H1 (cell line): ENCODE data around the gene CD7.

Experiments
- BCL11A ChIP-seq, 2 experiments: IDR thresholded peaks; one replicate each; pipeline ENCODE4 v1.6.1; 2011; ENCODE audit warnings: low read depth in 2 of 2, low read length in 2 of 2, mild to moderate bottlenecking in 2 of 2
- CBX8 ChIP-seq: fragments of 300-800, 300-1000 bp; sonication (generic); IDR thresholded peaks from 2 replicates; pipeline ENCODE4 v1.7.1; 2016; ENCODE audit warnings: low read depth, low read length, borderline replicate concordance
- CREB1 ChIP-seq: IDR thresholded peaks from 2 replicates; pipeline ENCODE4 v1.6.1; 2012; ENCODE audit warnings: inconsistent platforms
- CTCF ChIP-seq, 3 experiments: IDR thresholded peaks; 1 replicate in 2 of 3; 2 replicates in 1 of 3; pipeline versions ENCODE4 v1.5.1 to v1.6.1; 2011; ENCODE audit warnings: low read length in 3 of 3, mild to moderate bottlenecking in 3 of 3, inconsistent platforms in 2 of 3, low read depth in 1 of 3, moderate library complexity in 1 of 3; ENCODE audit not compliant: insufficient read depth in 1 of 3; ENCODE audit errors: control extremely low read depth in 1 of 3
- EGR1 ChIP-seq: IDR thresholded peaks from 2 replicates; pipeline ENCODE4 v1.6.1; 2011; ENCODE audit warnings: low read depth, low read length, borderline replicate concordance
- MAX ChIP-seq: IDR thresholded peaks from 2 replicates; pipeline ENCODE4 v1.6.1; 2012; ENCODE audit warnings: inconsistent platforms
- TCF12 ChIP-seq: IDR thresholded peaks from 2 replicates; pipeline ENCODE4 v1.6.1; 2011; ENCODE audit warnings: low read depth, mild to moderate bottlenecking, low read length

GRCh38 chr17:82357394-82357793 lies 40.0 kb upstream of the CD7 start:
- TF ChIP-seq CTCF (IDR thresholded peaks at IDR 0.05; ENCODE audit: control extremely low read depth in 1 of 3, insufficient read depth in 1 of 3, low read depth in 1 of 3, low read length in 3 of 3), result no peak
- TF ChIP-seq CREB1, result no peak
- no peak for TF ChIP-seq MAX
- TF ChIP-seq TCF12, result no peak
- no peak for TF ChIP-seq CBX8
- no peak for TF ChIP-seq EGR1
- no peak for TF ChIP-seq BCL11A (IDR thresholded peaks at IDR 0.05; ENCODE audit: low read depth in 2 of 2, low read length in 2 of 2)
